Stimulated activated CD4-positive, alpha-beta T cell treated with anti-CD3 and anti-CD28 coated beads, Interleukin-4, amount 100 ng/mL, for 1 hour (primary cell): Measurements from ENCODE around the gene CLSTN3.

Source experiments
- DNase-seq: peaks from one replicate; pipeline ENCODE4 v3.0.0-alpha.2; 2020

Gene CLSTN3

GRCh38 chr12:7128681-7129286 lies 1.4 kb upstream of the CLSTN3 start, which contains the start of gene RBP5:
Gene RBP5, minus strand, starts transcription at chr12:7128889. Its CDS starts 114 bp downstream, at chr12:7128775.
- DNase-seq: no peak

GRCh38 chr12:7129287-7129871 lies 792 bp upstream of the CLSTN3 start:
- no peak for DNase-seq

- DNase-seq: peak; percentile 46
Observed at GRCh38 chr12:7130701-7131501, 730 bp downstream of the CLSTN3 start.

GRCh38 chr12:7131502-7131866 lies 1.3 kb downstream of the CLSTN3 start:
- DNase-seq: no peak

- no peak for DNase-seq
Observed at GRCh38 chr12:7134396-7135166, 4.4 kb downstream of the CLSTN3 start.

- DNase-seq: no peak
Observed at GRCh38 chr12:7136071-7136470, 5.9 kb downstream of the CLSTN3 start.

GRCh38 chr12:7136676-7137075 lies 6.5 kb downstream of the CLSTN3 start:
- DNase-seq: no peak

GRCh38 chr12:7137908-7138307 lies 7.7 kb downstream of the CLSTN3 start:
- DNase-seq: no peak

- DNase-seq: no peak
Observed at GRCh38 chr12:7139200-7139599, 9.0 kb downstream of the CLSTN3 start.

GRCh38 chr12:7141351-7142005 lies 11.3 kb downstream of the CLSTN3 start:
- DNase-seq: no peak

- peak; percentile 59 for DNase-seq
Observed at GRCh38 chr12:7142056-7142644, 12.0 kb downstream of the CLSTN3 start.

GRCh38 chr12:7142809-7143465 lies 12.8 kb downstream of the CLSTN3 start:
- DNase-seq: no peak

- no peak for DNase-seq
Observed at GRCh38 chr12:7143564-7143963, 13.4 kb downstream of the CLSTN3 start.

- DNase-seq: no peak
Observed at GRCh38 chr12:7144414-7145120, 14.4 kb downstream of the CLSTN3 start.

- no peak for DNase-seq
Observed at GRCh38 chr12:7145671-7146070, 15.5 kb downstream of the CLSTN3 start.

GRCh38 chr12:7146228-7146627 lies 16.1 kb downstream of the CLSTN3 start:
- DNase-seq: no peak

GRCh38 chr12:7146906-7147305 lies 16.7 kb downstream of the CLSTN3 start:
- DNase-seq: no peak

GRCh38 chr12:7150356-7150755 lies 20.2 kb downstream of the CLSTN3 start:
- DNase-seq: no peak

- no peak for DNase-seq
Observed at GRCh38 chr12:7150841-7151240, 20.7 kb downstream of the CLSTN3 start.

- DNase-seq: no peak
Observed at GRCh38 chr12:7151532-7151931, 21.4 kb downstream of the CLSTN3 start.

GRCh38 chr12:7152818-7153217 lies 22.6 kb downstream of the CLSTN3 start:
- DNase-seq: no peak
